Transverse colon (tissue), 4 donors: ENCODE data around the gene UIMC1.

Source experiments
- POLR2AphosphoS5 ChIP-seq, 3 donors: sonication (generic); formaldehyde crosslinking; IDR thresholded peaks; one replicate each; pipeline ENCODE4 v1.6.1; 2016; ENCODE audit warnings: antibody characterized with exemption in 3 of 3
- TF ChIP-seq, protein P1 (sequence below), 5 experiments: fragments of 200-600 bp in 3 of 5; fragments of 450-650 bp in 2 of 5; sonication (generic) in 3 of 5; IDR thresholded peaks; 1 replicate in 2 of 5; 2 replicates in 3 of 5; pipeline ENCODE4 v1.5.1; 2016 to 2017; ENCODE audit warnings: antibody characterized with exemption in 5 of 5, inconsistent platforms in 3 of 5, mild to moderate bottlenecking in 2 of 5, moderate library complexity in 1 of 5

DNA sequence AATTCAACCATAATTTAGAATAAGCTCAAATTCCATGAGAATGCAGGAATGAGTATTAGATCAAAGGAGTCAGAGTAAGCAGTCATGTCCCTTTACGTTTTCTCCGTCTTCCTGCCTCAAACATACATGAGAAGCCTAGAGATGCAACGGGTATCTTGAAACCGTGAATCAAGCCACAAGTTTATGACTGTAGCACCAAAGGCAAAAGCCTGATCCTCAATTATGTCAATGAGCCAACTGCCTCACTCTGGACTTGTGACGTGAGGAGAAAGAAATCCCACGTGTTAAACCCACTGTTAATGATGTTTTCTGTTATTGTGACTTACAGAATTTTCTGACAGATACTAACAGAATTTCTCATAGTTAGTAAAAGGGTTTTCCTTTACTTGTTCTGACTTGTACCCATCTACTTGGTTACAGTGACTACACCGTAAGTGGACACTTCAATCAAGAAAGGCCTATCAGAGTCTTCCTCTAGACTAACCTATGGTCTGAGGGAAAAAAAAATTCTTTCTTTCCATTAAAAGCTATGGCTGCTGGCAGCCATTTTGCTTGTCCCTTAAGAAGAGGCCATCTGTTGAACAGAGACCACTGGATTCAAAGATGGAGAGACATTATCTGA, 72.2 kb downstream of the UIMC1 start:
- TF ChIP-seq, protein P1, sequence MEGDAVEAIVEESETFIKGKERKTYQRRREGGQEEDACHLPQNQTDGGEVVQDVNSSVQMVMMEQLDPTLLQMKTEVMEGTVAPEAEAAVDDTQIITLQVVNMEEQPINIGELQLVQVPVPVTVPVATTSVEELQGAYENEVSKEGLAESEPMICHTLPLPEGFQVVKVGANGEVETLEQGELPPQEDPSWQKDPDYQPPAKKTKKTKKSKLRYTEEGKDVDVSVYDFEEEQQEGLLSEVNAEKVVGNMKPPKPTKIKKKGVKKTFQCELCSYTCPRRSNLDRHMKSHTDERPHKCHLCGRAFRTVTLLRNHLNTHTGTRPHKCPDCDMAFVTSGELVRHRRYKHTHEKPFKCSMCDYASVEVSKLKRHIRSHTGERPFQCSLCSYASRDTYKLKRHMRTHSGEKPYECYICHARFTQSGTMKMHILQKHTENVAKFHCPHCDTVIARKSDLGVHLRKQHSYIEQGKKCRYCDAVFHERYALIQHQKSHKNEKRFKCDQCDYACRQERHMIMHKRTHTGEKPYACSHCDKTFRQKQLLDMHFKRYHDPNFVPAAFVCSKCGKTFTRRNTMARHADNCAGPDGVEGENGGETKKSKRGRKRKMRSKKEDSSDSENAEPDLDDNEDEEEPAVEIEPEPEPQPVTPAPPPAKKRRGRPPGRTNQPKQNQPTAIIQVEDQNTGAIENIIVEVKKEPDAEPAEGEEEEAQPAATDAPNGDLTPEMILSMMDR (IDR thresholded peaks at IDR 0.05) = no peak
- no peak for TF ChIP-seq POLR2AphosphoS5 (IDR thresholded peaks at IDR 0.05)
